Gastroesophageal sphincter (tissue), 4 donors: Measurements from ENCODE around the gene FITM2. TPM values are rescaled to one million over a fixed set of nuclear protein-coding genes. Genes with fewer than 3 reads are reported as not detected.
A peak's percentile ranks its signal among the peaks of the same experiment; 100 is the strongest.
"Not testable (repeated sequence)": the region's sequence is repeated elsewhere in the genome, so short reads cannot be mapped to it uniquely, and the experiment has no call there.

Source experiments
- ATAC-seq: fragments of 150-250 bp; one replicate; pipeline ENCODE4 v1.9.1; 2016; ENCODE audit warnings: mild to moderate bottlenecking, moderate library complexity
- H3K27ac ChIP-seq, 4 donors: fragments of 200-600 bp; sonication (generic) in 3 of 4; 1 replicate in 3 of 4; 2 replicates in 1 of 4; pipeline ENCODE4 v1.5.1; 2016 to 2019
- H3K27me3 ChIP-seq: fragments of 200-600 bp; sonication (generic); one replicate; pipeline ENCODE4 v1.5.1; 2019
- H3K36me3 ChIP-seq, 2 donors: fragments of 200-600 bp; sonication (generic); one replicate each; pipeline ENCODE4 v1.5.1; 2019; ENCODE audit warnings: control low read depth in 1 of 2
- H3K4me1 ChIP-seq, 3 donors: fragments of 200-600 bp; sonication (generic); 1 replicate in 2 of 3; 2 replicates in 1 of 3; pipeline ENCODE4 v1.5.1; 2016 to 2019; ENCODE audit warnings: control low read depth in 2 of 3
- H3K4me3 ChIP-seq, 2 donors: fragments of 200-600 bp; sonication (generic); one replicate each; pipeline ENCODE4 v1.5.1; 2019; ENCODE audit warnings: mild to moderate bottlenecking in 1 of 2, moderate library complexity in 1 of 2
- H3K9me3 ChIP-seq, 3 donors: fragments of 200-600 bp; sonication (generic); one replicate each; pipeline ENCODE4 v1.5.1; 2017 to 2019; ENCODE audit warnings: control low read depth in 2 of 3
- CTCF ChIP-seq, 4 experiments: fragments of 200-600 bp in 2 of 4; fragments of 450-650 bp in 2 of 4; sonication (generic) in 1 of 4; IDR thresholded peaks; one replicate each; pipeline ENCODE4 v1.5.1; 2017 to 2019; ENCODE audit warnings: antibody characterized with exemption in 4 of 4, mild to moderate bottlenecking in 2 of 4, moderate library complexity in 2 of 4
- EP300 ChIP-seq: sonication (generic); formaldehyde crosslinking; IDR thresholded peaks from one replicate; pipeline ENCODE4 v1.6.1; 2017; ENCODE audit warnings: antibody characterized with exemption, mild to moderate bottlenecking
- POLR2A ChIP-seq, 2 donors: fragments of 450-650 bp; IDR thresholded peaks; one replicate each; pipeline ENCODE4 v1.6.1; 2017; ENCODE audit warnings: antibody characterized with exemption in 2 of 2, mild to moderate bottlenecking in 2 of 2, moderate library complexity in 1 of 2
- POLR2AphosphoS5 ChIP-seq: sonication (generic); formaldehyde crosslinking; IDR thresholded peaks from one replicate; pipeline ENCODE4 v1.6.1; 2017; ENCODE audit warnings: antibody characterized with exemption
- WGBS, 2 donors: methylation state at CpG; one replicate each; pipeline ENCODE4 v1.1.5; 2018; ENCODE audit warnings: low coverage in 1 of 2; 5-methylcytosine and 5-hydroxymethylcytosine counted together
- total RNA-seq, 4 donors: library from RNA; depleted of rRNA; stranded (reverse); fragments of >200 nt; gene quantifications; one replicate each; pipeline ENCODE4 v1.1.0, GENCODE V29; 2016

Gene FITM2
- total RNA-seq, 4 donors from 2014 or later, result 8.0 to 12.1 (median 9.6) TPM

- no peak for ATAC-seq
- no peaks in the 10 kb centered on the region for H3K4me1 ChIP-seq
- no peak overlapping the region for H3K27ac ChIP-seq
- no peak for TF ChIP-seq CTCF (IDR thresholded peaks at IDR 0.05)
- TF ChIP-seq EP300, result no peak
- no peak for TF ChIP-seq POLR2AphosphoS5
- TF ChIP-seq POLR2A (IDR thresholded peaks at IDR 0.05), result no peak
- H3K4me3 ChIP-seq, result no peak overlapping the region
- 18 to 19% methylated on average over 2 to 8 of the region's 8 CpGs for WGBS, 2 donors
- peaks cover 65% of the 10 kb centered on the region for H3K27me3 ChIP-seq
- no peaks in the 10 kb centered on the region for H3K36me3 ChIP-seq
- H3K9me3 ChIP-seq, result no peaks in the 10 kb centered on the region
These were observed 23.3 kb upstream of the FITM2 start for GRCh38 chr20:44334306-44334705.

- Histone ChIP-seq H3K9me3 (no peaks in the 10 kb centered on the region), H3K36me3 (no peaks in the 10 kb centered on the region), H3K4me1 (peaks cover 0 to 7% (median 3%) of the 10 kb centered on the region in 3 donors), H3K4me3 (no peak overlapping the region), H3K27ac (no peak overlapping the region), H3K27me3 (peaks cover 65% of the 10 kb centered on the region)
- no peak for ATAC-seq
- TF ChIP-seq POLR2A (IDR thresholded peaks at IDR 0.05) (no peak), EP300 (no peak), CTCF (IDR thresholded peaks at IDR 0.05) (no peak), POLR2AphosphoS5 (no peak)
- WGBS, 2 donors, result 68 to 71% methylated on average over 2 of the region's 2 CpGs
These were observed 20.2 kb upstream of the FITM2 start for GRCh38 chr20:44331201-44331600.

- peaks cover 60% of the 10 kb centered on the region for H3K27me3 ChIP-seq
- H3K4me3 ChIP-seq, result no peak overlapping the region
- H3K36me3 ChIP-seq, result no peaks in the 10 kb centered on the region
- H3K27ac ChIP-seq, result no peak overlapping the region
- 82 to 86% methylated on average over 4 of the region's 4 CpGs for WGBS, 2 donors
- no peak for ATAC-seq
- no peaks in the 10 kb centered on the region for H3K9me3 ChIP-seq
- TF ChIP-seq EP300 (no peak), POLR2AphosphoS5 (no peak), POLR2A (IDR thresholded peaks at IDR 0.05) (no peak), CTCF (IDR thresholded peaks at IDR 0.05) (no peak)
- H3K4me1 ChIP-seq, result peaks cover 0 to 7% (median 3%) of the 10 kb centered on the region in 3 donors
These were observed 17.4 kb upstream of the FITM2 start for GRCh38 chr20:44328428-44328827.

GRCh38 chr20:44327748-44328147 lies 16.7 kb upstream of the FITM2 start:
- not testable (repeated sequence) for ATAC-seq, H3K27ac ChIP-seq, H3K4me1 ChIP-seq, H3K9me3 ChIP-seq, H3K36me3 ChIP-seq, H3K4me3 ChIP-seq
- 80 to 86% methylated on average over 3 to 5 of the region's 7 CpGs for WGBS, 2 donors
- H3K27me3 ChIP-seq, result peaks cover 60% of the 10 kb centered on the region

- Histone ChIP-seq H3K27ac (no peak overlapping the region), H3K4me3 (peak overlapping the region in 1 of 2 donors; percentile 36), H3K27me3 (peaks cover 67% of the 10 kb centered on the region), H3K9me3 (no peaks in the 10 kb centered on the region), H3K4me1 (peaks cover 0 to 7% (median 3%) of the 10 kb centered on the region in 3 donors), H3K36me3 (no peaks in the 10 kb centered on the region)
- TF ChIP-seq POLR2A (IDR thresholded peaks at IDR 0.05), result no peak
- no peak for TF ChIP-seq POLR2AphosphoS5
- no peak for TF ChIP-seq EP300
- no peak for TF ChIP-seq CTCF (IDR thresholded peaks at IDR 0.05)
- 70 to 79% methylated on average over 2 to 4 of the region's 50 CpGs for WGBS, 2 donors
- ATAC-seq, result no peak
These were observed 15.6 kb upstream of the FITM2 start for GRCh38 chr20:44326391-44327159.
